Activated B cell treated with CpG ODN at 0.5 μM for 24 hours (primary cell): ENCODE results near the gene RXFP1. TPM values are rescaled to one million over a fixed set of nuclear protein-coding genes. Genes with fewer than 3 reads are reported as not detected.

Experiments used
- ATAC-seq: fragments of 200-7000 bp; cut with Tn5 transposase; one replicate; pipeline ENCODE4 v1.10.0; 2021; ENCODE audit warnings: low read depth, mild to moderate bottlenecking, moderate library complexity
- CTCF ChIA-PET: fragments of 350-600 bp; sonication (Branson Sonifier 250); formaldehyde crosslinking; loops from one replicate; lab custom pipeline; 2021; ENCODE audit warnings: antibody characterized with exemption; lab: Charles Lee
- POLR2A ChIA-PET: fragments of 350-600 bp; sonication (Branson Sonifier 250); formaldehyde crosslinking; loops from one replicate; lab custom pipeline; 2021; ENCODE audit warnings: antibody characterized with exemption; lab: Charles Lee
- DNase-seq: peaks from one replicate; pipeline ENCODE4 v3.0.0; 2022
- H3K27ac Mint-ChIP-seq: one replicate; pipeline ENCODE4 v1.8.0; 2020; ENCODE audit warnings: mixed read lengths
- H3K27me3 Mint-ChIP-seq: one replicate; pipeline ENCODE4 v1.8.0; 2021; ENCODE audit warnings: mixed read lengths
- H3K36me3 Mint-ChIP-seq: one replicate; pipeline ENCODE4 v1.8.0; 2021; ENCODE audit warnings: low read depth, mixed read lengths
- H3K4me1 Mint-ChIP-seq: one replicate; pipeline ENCODE4 v1.8.0; 2021; ENCODE audit warnings: mixed read lengths
- H3K4me3 Mint-ChIP-seq: one replicate; pipeline ENCODE4 v1.8.0; 2020; ENCODE audit warnings: mild to moderate bottlenecking, mixed read lengths
- H3K9me3 Mint-ChIP-seq: one replicate; pipeline ENCODE4 v1.8.0; 2020; ENCODE audit warnings: mixed read lengths
- CTCF ChIP-seq: fragments of 200-600 bp; IDR thresholded peaks from one replicate; pipeline ENCODE4 v1.8.0; 2022; ENCODE audit warnings: antibody characterized with exemption, mild to moderate bottlenecking
- intact Hi-C: fragments of 100-400 bp; cut with micrococcal nuclease; formaldehyde crosslinking; loops from one replicate; pipeline ENCODE4 v1.15.1; 2024
- total RNA-seq: library from RNA; stranded (reverse); gene quantifications from 2 replicates; pipeline ENCODE4 v1.2.3, GENCODE V29; 2022

RXFP1 gene
- total RNA-seq, 1 donor from 2014 or later, result not detected

DNA sequence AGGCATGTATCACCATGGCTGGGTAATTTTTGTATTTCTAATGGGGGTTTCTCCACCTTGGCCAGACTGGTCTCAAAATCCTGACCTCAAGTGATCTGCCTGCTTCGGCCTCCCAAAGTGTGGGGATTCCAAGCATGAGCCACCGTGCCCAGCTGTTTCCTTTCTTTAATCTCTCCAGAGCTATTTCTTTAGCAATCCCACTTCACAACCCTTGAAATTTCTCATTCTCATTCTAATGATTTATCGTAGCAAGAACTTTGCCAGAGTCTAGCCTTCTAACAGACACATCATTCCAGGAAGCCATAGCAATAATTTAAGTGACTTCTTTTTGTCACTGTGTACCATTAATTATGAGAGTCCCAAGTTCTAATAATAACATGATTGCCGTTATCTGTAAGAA is 68.6 kb downstream of the RXFP1 start:
- POLR2A ChIA-PET, result no interaction called here
- DNase-seq (no peak), ATAC-seq (no peak)
- H3K4me1 Mint-ChIP-seq, result no peaks in the 10 kb centered on the region
- H3K27me3 Mint-ChIP-seq, result peaks cover 6% of the 10 kb centered on the region
- H3K4me3 Mint-ChIP-seq, result no peak overlapping the region
- intact Hi-C loops, result no loop called here
- no peaks in the 10 kb centered on the region for H3K9me3 Mint-ChIP-seq
- no peaks in the 10 kb centered on the region for H3K36me3 Mint-ChIP-seq
- CTCF ChIA-PET, result no interaction called here
- no peak for TF ChIP-seq CTCF
- H3K27ac Mint-ChIP-seq, result no peak overlapping the region

GRCh38 chr4:158590824-158591223 is 69.1 kb downstream of the RXFP1 start:
- TF ChIP-seq CTCF, result no peak
- no peak overlapping the region for H3K4me3 Mint-ChIP-seq
- DNase-seq (no peak), ATAC-seq (no peak)
- ChIA-PET POLR2A (no interaction called here), CTCF (no interaction called here)
- no peaks in the 10 kb centered on the region for H3K36me3 Mint-ChIP-seq
- H3K9me3 Mint-ChIP-seq, result no peaks in the 10 kb centered on the region
- H3K27me3 Mint-ChIP-seq, result peaks cover 6% of the 10 kb centered on the region
- H3K27ac Mint-ChIP-seq, result no peak overlapping the region
- intact Hi-C loops, result no loop called here
- H3K4me1 Mint-ChIP-seq, result no peaks in the 10 kb centered on the region

DNA sequence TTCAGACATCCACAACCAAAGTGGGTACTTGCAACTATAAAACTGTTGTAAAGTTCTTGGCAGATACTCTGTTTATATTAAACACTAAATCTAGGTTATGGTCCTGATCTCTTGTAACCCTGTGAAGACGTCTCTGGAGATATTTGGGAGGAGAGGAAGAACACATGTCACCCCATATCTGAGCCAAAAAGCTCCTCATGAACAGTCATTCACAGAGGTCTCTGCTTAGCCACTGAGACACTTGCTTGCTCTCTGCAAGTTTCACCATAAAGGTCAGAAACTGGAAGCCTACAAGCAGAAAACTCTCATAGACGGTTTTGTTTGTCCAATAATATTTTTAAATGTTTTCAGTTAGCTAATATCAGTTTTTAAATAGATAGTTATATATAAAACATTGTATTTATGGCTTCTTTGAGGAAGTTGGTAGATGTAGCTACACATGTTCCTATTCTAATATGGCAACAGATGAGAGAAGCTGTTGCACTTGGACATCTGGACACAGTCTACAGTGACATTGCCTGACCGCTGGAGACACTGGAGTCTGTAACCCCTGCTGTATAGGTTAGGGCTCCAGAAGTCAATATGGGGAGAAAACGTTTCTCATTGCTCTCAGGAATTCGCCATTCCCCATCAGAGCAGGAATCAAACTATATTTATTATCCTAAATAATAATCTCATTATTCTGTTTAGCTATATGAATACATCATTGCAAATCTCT is 76.4 kb downstream of the RXFP1 start:
- Mint-ChIP-seq H3K27me3 (peaks cover 8% of the 10 kb centered on the region), H3K4me3 (no peak overlapping the region), H3K9me3 (no peaks in the 10 kb centered on the region), H3K4me1 (no peaks in the 10 kb centered on the region), H3K27ac (no peak overlapping the region), H3K36me3 (no peaks in the 10 kb centered on the region)
- TF ChIP-seq CTCF, result no peak
- ATAC-seq, result no peak
- ChIA-PET CTCF (no interaction called here), POLR2A (no interaction called here)
- DNase-seq, result no peak
- intact Hi-C loops, result no loop called here

DNA sequence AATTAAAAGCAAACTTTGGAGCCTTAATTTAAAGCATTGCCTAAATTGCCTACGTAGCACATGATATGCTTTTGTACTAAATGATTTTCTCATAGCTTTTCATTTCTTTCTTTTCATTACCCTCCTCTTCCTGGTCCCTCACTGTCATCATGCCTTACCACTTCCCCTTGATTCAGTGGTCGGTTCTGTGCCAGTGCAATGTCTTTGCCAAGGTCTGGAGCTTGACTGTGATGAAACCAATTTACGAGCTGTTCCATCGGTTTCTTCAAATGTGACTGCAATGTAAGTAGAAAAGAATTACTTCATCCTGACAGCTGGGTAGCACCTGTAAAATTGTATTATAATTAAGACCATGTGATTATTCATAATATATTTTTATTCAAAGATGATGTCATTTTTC is 77.5 kb downstream of the RXFP1 start:
- no peak overlapping the region for H3K27ac Mint-ChIP-seq
- ChIA-PET CTCF (no interaction called here), POLR2A (no interaction called here)
- H3K4me3 Mint-ChIP-seq, result no peak overlapping the region
- intact Hi-C loops, result no loop called here
- no peaks in the 10 kb centered on the region for H3K36me3 Mint-ChIP-seq
- ATAC-seq, result no peak
- TF ChIP-seq CTCF, result no peak
- DNase-seq, result no peak
- H3K9me3 Mint-ChIP-seq, result no peaks in the 10 kb centered on the region
- no peaks in the 10 kb centered on the region for H3K4me1 Mint-ChIP-seq
- H3K27me3 Mint-ChIP-seq, result peaks cover 8% of the 10 kb centered on the region

- Mint-ChIP-seq H3K27ac (no peak overlapping the region), H3K4me3 (no peak overlapping the region), H3K9me3 (no peaks in the 10 kb centered on the region), H3K27me3 (peaks cover 6% of the 10 kb centered on the region), H3K4me1 (no peaks in the 10 kb centered on the region), H3K36me3 (no peaks in the 10 kb centered on the region)
- no peak for DNase-seq
- CTCF ChIA-PET, result no interaction called here
- no peak for ATAC-seq
- no peak for TF ChIP-seq CTCF
- intact Hi-C loops, result no loop called here
- POLR2A ChIA-PET, result no interaction called here
Observed at GRCh38 chr4:158599765-158600498, 78.2 kb downstream of the RXFP1 start.
